GM23338 (cell line): ENCODE measurements around the gene S1PR2. TPM values are rescaled to one million over a fixed set of nuclear protein-coding genes. Genes with fewer than 3 reads are reported as not detected.

Experiments
- NANOG ChIP-seq: IDR thresholded peaks from 2 replicates; pipeline ENCODE4 v1.6.1; 2016; ENCODE audit warnings: antibody characterized with exemption, borderline replicate concordance
- POLR2AphosphoS5 ChIP-seq: IDR thresholded peaks from 2 replicates; pipeline ENCODE4 v1.6.1; 2016; ENCODE audit warnings: antibody characterized with exemption, low read depth
- polyA plus RNA-seq: library from polyadenylated mRNA; unstranded; fragments of >200 nt; fragmentation: Nextera tagmentation; extraction: Ambion mirVana; gene quantifications from 2 replicates; pipeline ENCODE4 v1.2.1, GENCODE V29; 2016
- total RNA-seq: library from RNA; depleted of rRNA; stranded (reverse); fragments of >200 nt; shearing (Covaris generic); gene quantifications from 2 replicates; pipeline ENCODE4 v1.2.3, GENCODE V29; 2014
- TF ChIP-seq, protein P1 (sequence below): fragments of 250-450 bp; sonication (Bioruptor Pico); IDR thresholded peaks from 2 replicates; pipeline ENCODE4 v1.5.0; 2020; ENCODE audit warnings: mild to moderate bottlenecking, moderate library complexity
- TF ChIP-seq, protein P2 (sequence below), 2 experiments: fragments of 200-600 bp in 1 of 2; sonication (generic) in 1 of 2; conservative IDR thresholded peaks; 2 replicates each; pipeline versions ENCODE4 v1.5.1 to v1.6.1; 2016 to 2017; ENCODE audit warnings: antibody characterized with exemption in 2 of 2, low read depth in 2 of 2, mild to moderate bottlenecking in 2 of 2, moderate library complexity in 1 of 2
- TF ChIP-seq, protein P3 (sequence below): IDR thresholded peaks from 2 replicates; pipeline ENCODE4 v1.6.1; 2016; ENCODE audit warnings: antibody characterized with exemption

Gene S1PR2
- total and polyA plus RNA-seq, 2 experiments from 2014 or later, result 9.2 to 13.9 TPM

DNA sequence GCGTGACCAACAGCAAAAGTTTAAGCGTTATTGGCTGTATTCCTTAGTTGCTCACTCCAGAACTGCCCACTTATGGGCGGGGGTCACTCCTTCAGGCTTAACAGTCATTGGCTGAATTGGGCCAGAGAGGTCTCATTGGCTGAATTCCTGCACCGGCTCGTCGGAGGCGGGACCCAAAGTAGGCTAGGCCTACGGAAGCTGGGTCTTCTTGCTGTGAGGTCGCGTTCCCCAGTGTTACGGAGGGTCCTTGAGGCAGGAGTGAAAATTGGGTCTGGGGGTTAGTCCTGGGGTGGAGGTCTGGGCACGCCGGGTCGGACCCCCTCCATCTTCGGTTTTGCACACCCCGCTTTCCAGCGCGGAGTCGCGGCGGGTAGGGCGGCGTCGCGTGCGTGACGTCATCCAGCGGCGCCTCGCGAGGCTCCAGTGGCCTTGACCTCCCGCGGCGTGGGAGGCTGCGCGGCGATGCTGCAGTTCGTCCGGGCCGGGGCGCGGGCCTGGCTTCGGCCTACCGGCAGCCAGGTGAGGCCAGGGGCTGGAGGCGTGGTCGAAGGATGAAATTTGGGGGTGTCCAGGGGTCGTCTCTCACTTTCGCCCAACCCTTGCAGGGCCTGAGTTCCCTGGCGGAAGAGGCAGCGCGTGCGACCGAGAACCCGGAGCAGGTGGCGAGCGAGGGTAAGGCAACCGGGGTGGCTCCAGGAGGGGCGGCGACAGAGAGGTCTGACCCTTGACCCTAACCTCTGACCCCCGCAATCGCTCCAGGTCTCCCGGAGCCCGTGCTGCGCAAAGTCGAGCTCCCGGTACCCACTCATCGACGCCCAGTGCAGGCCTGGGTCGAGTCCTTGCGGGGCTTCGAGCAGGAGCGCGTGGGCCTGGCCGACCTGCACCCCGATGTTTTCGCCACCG, 20.9 kb upstream of the S1PR2 start, which contains the start of gene MRPL4 (continued):
- TF ChIP-seq, protein P1, sequence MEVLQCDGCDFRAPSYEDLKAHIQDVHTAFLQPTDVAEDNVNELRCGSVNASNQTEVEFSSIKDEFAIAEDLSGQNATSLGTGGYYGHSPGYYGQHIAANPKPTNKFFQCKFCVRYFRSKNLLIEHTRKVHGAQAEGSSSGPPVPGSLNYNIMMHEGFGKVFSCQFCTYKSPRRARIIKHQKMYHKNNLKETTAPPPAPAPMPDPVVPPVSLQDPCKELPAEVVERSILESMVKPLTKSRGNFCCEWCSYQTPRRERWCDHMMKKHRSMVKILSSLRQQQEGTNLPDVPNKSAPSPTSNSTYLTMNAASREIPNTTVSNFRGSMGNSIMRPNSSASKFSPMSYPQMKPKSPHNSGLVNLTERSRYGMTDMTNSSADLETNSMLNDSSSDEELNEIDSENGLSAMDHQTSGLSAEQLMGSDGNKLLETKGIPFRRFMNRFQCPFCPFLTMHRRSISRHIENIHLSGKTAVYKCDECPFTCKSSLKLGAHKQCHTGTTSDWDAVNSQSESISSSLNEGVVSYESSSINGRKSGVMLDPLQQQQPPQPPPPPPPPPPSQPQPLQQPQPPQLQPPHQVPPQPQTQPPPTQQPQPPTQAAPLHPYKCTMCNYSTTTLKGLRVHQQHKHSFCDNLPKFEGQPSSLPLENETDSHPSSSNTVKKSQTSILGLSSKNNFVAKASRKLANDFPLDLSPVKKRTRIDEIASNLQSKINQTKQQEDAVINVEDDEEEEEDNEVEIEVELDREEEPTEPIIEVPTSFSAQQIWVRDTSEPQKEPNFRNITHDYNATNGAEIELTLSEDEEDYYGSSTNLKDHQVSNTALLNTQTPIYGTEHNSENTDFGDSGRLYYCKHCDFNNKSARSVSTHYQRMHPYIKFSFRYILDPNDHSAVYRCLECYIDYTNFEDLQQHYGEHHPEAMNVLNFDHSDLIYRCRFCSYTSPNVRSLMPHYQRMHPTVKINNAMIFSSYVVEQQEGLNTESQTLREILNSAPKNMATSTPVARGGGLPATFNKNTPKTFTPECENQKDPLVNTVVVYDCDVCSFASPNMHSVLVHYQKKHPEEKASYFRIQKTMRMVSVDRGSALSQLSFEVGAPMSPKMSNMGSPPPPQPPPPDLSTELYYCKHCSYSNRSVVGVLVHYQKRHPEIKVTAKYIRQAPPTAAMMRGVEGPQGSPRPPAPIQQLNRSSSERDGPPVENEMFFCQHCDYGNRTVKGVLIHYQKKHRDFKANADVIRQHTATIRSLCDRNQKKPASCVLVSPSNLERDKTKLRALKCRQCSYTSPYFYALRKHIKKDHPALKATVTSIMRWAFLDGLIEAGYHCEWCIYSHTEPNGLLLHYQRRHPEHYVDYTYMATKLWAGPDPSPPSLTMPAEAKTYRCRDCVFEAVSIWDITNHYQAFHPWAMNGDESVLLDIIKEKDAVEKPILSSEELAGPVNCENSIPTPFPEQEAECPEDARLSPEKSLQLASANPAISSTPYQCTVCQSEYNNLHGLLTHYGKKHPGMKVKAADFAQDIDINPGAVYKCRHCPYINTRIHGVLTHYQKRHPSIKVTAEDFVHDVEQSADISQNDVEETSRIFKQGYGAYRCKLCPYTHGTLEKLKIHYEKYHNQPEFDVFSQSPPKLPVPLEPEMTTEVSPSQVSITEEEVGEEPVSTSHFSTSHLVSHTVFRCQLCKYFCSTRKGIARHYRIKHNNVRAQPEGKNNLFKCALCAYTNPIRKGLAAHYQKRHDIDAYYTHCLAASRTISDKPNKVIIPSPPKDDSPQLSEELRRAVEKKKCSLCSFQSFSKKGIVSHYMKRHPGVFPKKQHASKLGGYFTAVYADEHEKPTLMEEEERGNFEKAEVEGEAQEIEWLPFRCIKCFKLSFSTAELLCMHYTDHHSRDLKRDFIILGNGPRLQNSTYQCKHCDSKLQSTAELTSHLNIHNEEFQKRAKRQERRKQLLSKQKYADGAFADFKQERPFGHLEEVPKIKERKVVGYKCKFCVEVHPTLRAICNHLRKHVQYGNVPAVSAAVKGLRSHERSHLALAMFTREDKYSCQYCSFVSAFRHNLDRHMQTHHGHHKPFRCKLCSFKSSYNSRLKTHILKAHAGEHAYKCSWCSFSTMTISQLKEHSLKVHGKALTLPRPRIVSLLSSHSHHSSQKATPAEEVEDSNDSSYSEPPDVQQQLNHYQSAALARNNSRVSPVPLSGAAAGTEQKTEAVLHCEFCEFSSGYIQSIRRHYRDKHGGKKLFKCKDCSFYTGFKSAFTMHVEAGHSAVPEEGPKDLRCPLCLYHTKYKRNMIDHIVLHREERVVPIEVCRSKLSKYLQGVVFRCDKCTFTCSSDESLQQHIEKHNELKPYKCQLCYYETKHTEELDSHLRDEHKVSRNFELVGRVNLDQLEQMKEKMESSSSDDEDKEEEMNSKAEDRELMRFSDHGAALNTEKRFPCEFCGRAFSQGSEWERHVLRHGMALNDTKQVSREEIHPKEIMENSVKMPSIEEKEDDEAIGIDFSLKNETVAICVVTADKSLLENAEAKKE (CRISPR knock-in tag), result no peak
- TF ChIP-seq, protein P2, sequence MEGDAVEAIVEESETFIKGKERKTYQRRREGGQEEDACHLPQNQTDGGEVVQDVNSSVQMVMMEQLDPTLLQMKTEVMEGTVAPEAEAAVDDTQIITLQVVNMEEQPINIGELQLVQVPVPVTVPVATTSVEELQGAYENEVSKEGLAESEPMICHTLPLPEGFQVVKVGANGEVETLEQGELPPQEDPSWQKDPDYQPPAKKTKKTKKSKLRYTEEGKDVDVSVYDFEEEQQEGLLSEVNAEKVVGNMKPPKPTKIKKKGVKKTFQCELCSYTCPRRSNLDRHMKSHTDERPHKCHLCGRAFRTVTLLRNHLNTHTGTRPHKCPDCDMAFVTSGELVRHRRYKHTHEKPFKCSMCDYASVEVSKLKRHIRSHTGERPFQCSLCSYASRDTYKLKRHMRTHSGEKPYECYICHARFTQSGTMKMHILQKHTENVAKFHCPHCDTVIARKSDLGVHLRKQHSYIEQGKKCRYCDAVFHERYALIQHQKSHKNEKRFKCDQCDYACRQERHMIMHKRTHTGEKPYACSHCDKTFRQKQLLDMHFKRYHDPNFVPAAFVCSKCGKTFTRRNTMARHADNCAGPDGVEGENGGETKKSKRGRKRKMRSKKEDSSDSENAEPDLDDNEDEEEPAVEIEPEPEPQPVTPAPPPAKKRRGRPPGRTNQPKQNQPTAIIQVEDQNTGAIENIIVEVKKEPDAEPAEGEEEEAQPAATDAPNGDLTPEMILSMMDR (conservative IDR thresholded peaks at IDR 0.05; ENCODE audit: low read depth in 2 of 2), result no peak
- TF ChIP-seq POLR2AphosphoS5 (peak; percentile 89), NANOG (no peak)
- TF ChIP-seq, protein P3, sequence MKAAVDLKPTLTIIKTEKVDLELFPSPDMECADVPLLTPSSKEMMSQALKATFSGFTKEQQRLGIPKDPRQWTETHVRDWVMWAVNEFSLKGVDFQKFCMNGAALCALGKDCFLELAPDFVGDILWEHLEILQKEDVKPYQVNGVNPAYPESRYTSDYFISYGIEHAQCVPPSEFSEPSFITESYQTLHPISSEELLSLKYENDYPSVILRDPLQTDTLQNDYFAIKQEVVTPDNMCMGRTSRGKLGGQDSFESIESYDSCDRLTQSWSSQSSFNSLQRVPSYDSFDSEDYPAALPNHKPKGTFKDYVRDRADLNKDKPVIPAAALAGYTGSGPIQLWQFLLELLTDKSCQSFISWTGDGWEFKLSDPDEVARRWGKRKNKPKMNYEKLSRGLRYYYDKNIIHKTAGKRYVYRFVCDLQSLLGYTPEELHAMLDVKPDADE, result no peak
